GM23338 (cell line): ENCODE results near the gene PEPD.

Experiments used
- CREB1 ChIP-seq: fragments of 250-450 bp; sonication (Bioruptor Pico); IDR thresholded peaks from 2 replicates; pipeline ENCODE4 v1.5.0; 2020; ENCODE audit warnings: low read depth, mild to moderate bottlenecking, moderate library complexity
- EZH2 ChIP-seq: fragments of 200-600 bp; sonication (generic); IDR thresholded peaks from one replicate; pipeline ENCODE4 v1.8.0; 2017; ENCODE audit warnings: antibody characterized with exemption, mild to moderate bottlenecking, low read depth; ENCODE audit not compliant: unreplicated experiment
- EZH2phosphoT487 ChIP-seq: fragments of 200-600 bp; sonication (generic); IDR thresholded peaks from one replicate; pipeline ENCODE4 v1.8.1; 2018; ENCODE audit warnings: antibody characterized with exemption; ENCODE audit not compliant: unreplicated experiment
- POLR2AphosphoS5 ChIP-seq: IDR thresholded peaks from 2 replicates; pipeline ENCODE4 v1.6.1; 2016; ENCODE audit warnings: antibody characterized with exemption, low read depth
- REST ChIP-seq: IDR thresholded peaks from one replicate; pipeline ENCODE4 v1.6.1; 2018; ENCODE audit warnings: antibody characterized with exemption; ENCODE audit not compliant: unreplicated experiment
- STAT1 ChIP-seq: IDR thresholded peaks from one replicate; pipeline ENCODE4 v1.6.1; 2016; ENCODE audit warnings: antibody characterized with exemption; ENCODE audit not compliant: unreplicated experiment
- ZNF114 ChIP-seq: fragments of 250-450 bp; sonication (Bioruptor Pico); IDR thresholded peaks from 2 replicates; pipeline ENCODE4 v1.5.0; 2020; ENCODE audit warnings: mild to moderate bottlenecking, moderate library complexity
- TF ChIP-seq, protein P1 (sequence below), 2 experiments: fragments of 200-600 bp in 1 of 2; sonication (generic) in 1 of 2; conservative IDR thresholded peaks; 2 replicates each; pipeline versions ENCODE4 v1.5.1 to v1.6.1; 2016 to 2017; ENCODE audit warnings: antibody characterized with exemption in 2 of 2, low read depth in 2 of 2, mild to moderate bottlenecking in 2 of 2, moderate library complexity in 1 of 2
- TF ChIP-seq, protein P2 (sequence below): fragments of 250-450 bp; sonication (Bioruptor Pico); IDR thresholded peaks from 2 replicates; pipeline ENCODE4 v1.5.0; 2020; ENCODE audit warnings: mild to moderate bottlenecking, moderate library complexity

DNA sequence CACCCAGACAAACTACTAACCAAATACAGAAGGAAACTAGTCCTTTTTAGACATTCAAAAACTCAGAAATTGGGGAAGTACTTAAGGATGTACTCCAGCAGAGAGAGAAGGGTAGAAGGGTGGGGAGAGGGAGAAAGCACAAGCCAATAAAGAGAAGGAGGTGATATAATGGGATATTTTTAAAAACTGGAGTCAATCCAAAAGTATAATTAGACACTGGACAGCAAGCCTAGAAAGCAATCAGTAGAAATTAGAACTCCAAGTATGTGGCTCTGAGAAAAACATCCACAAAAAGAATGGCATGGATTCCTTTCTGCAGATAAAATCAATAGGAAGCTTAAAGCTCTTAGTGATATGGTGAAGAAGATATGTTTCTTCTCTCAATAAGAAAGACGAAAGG is 55.8 kb downstream of the PEPD start:
- TF ChIP-seq, protein P1, sequence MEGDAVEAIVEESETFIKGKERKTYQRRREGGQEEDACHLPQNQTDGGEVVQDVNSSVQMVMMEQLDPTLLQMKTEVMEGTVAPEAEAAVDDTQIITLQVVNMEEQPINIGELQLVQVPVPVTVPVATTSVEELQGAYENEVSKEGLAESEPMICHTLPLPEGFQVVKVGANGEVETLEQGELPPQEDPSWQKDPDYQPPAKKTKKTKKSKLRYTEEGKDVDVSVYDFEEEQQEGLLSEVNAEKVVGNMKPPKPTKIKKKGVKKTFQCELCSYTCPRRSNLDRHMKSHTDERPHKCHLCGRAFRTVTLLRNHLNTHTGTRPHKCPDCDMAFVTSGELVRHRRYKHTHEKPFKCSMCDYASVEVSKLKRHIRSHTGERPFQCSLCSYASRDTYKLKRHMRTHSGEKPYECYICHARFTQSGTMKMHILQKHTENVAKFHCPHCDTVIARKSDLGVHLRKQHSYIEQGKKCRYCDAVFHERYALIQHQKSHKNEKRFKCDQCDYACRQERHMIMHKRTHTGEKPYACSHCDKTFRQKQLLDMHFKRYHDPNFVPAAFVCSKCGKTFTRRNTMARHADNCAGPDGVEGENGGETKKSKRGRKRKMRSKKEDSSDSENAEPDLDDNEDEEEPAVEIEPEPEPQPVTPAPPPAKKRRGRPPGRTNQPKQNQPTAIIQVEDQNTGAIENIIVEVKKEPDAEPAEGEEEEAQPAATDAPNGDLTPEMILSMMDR (conservative IDR thresholded peaks at IDR 0.05; ENCODE audit: low read depth in 2 of 2), result no peak
- TF ChIP-seq EZH2 (no peak), POLR2AphosphoS5 (no peak), CREB1 (CRISPR knock-in tag) (no peak), EZH2phosphoT487 (no peak), REST (no peak), ZNF114 (CRISPR knock-in tag) (no peak), STAT1 (no peak)
- TF ChIP-seq, protein P2, sequence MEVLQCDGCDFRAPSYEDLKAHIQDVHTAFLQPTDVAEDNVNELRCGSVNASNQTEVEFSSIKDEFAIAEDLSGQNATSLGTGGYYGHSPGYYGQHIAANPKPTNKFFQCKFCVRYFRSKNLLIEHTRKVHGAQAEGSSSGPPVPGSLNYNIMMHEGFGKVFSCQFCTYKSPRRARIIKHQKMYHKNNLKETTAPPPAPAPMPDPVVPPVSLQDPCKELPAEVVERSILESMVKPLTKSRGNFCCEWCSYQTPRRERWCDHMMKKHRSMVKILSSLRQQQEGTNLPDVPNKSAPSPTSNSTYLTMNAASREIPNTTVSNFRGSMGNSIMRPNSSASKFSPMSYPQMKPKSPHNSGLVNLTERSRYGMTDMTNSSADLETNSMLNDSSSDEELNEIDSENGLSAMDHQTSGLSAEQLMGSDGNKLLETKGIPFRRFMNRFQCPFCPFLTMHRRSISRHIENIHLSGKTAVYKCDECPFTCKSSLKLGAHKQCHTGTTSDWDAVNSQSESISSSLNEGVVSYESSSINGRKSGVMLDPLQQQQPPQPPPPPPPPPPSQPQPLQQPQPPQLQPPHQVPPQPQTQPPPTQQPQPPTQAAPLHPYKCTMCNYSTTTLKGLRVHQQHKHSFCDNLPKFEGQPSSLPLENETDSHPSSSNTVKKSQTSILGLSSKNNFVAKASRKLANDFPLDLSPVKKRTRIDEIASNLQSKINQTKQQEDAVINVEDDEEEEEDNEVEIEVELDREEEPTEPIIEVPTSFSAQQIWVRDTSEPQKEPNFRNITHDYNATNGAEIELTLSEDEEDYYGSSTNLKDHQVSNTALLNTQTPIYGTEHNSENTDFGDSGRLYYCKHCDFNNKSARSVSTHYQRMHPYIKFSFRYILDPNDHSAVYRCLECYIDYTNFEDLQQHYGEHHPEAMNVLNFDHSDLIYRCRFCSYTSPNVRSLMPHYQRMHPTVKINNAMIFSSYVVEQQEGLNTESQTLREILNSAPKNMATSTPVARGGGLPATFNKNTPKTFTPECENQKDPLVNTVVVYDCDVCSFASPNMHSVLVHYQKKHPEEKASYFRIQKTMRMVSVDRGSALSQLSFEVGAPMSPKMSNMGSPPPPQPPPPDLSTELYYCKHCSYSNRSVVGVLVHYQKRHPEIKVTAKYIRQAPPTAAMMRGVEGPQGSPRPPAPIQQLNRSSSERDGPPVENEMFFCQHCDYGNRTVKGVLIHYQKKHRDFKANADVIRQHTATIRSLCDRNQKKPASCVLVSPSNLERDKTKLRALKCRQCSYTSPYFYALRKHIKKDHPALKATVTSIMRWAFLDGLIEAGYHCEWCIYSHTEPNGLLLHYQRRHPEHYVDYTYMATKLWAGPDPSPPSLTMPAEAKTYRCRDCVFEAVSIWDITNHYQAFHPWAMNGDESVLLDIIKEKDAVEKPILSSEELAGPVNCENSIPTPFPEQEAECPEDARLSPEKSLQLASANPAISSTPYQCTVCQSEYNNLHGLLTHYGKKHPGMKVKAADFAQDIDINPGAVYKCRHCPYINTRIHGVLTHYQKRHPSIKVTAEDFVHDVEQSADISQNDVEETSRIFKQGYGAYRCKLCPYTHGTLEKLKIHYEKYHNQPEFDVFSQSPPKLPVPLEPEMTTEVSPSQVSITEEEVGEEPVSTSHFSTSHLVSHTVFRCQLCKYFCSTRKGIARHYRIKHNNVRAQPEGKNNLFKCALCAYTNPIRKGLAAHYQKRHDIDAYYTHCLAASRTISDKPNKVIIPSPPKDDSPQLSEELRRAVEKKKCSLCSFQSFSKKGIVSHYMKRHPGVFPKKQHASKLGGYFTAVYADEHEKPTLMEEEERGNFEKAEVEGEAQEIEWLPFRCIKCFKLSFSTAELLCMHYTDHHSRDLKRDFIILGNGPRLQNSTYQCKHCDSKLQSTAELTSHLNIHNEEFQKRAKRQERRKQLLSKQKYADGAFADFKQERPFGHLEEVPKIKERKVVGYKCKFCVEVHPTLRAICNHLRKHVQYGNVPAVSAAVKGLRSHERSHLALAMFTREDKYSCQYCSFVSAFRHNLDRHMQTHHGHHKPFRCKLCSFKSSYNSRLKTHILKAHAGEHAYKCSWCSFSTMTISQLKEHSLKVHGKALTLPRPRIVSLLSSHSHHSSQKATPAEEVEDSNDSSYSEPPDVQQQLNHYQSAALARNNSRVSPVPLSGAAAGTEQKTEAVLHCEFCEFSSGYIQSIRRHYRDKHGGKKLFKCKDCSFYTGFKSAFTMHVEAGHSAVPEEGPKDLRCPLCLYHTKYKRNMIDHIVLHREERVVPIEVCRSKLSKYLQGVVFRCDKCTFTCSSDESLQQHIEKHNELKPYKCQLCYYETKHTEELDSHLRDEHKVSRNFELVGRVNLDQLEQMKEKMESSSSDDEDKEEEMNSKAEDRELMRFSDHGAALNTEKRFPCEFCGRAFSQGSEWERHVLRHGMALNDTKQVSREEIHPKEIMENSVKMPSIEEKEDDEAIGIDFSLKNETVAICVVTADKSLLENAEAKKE, result no peak
